Measurements from ENCODE around the gene ALAS1. TPM values are rescaled to one million over a fixed set of nuclear protein-coding genes. Genes with fewer than 3 reads are reported as not detected.

ALAS1 gene
- total and polyA plus RNA-seq, 2 of the 13 experiments (the other 11 are each of a cell fraction or from before 2014, with no cell fraction given): 36.0 to 43.2 TPM

DNA sequence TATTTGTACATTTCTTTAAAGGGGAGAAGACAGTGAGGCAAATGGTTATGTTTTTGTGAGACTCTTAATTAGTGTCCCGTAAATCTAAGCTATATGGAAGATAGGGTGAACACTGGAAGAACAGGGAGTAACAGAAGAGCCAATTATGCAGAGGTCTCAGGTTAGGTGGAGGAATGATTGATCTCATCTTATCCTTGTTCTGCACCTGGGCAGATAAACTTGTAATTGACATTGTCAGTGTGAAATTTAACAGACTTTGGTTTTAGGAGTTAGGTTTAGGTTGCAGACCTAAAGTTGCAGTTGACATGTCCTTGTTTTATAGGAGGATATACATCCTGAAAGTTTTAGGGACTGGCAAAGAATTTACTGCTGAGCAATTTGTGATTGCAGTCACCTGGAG, 44.1 kb downstream of the ALAS1 start:
- Histone ChIP-seq H3K9me3 (ENCODE audit: low read length) (no peaks in the 10 kb centered on the region), H3K27ac (ENCODE audit: extremely low read length, insufficient read depth, low read length) (no peak overlapping the region), H3K9ac (ENCODE audit: insufficient read depth, low read depth, low read length) (no peak overlapping the region), H3K27me3 (ENCODE audit: control insufficient read depth in 1 of 2, insufficient read depth in 2 of 2, low read length in 2 of 2) (no peaks in the 10 kb centered on the region; a peak in 1 of 5 replicates), H4K20me1 (ENCODE audit: insufficient read depth, low read length) (peaks cover 6% of the 10 kb centered on the region; the same call in 1 of the 2 replicates), H3K4me2 (ENCODE audit: low read depth, low read length) (no peak overlapping the region), H2AFZ (ENCODE audit: low read length) (no peak overlapping the region), H3K4me1 (ENCODE audit: insufficient read depth, low read length) (peaks cover 64% of the 10 kb centered on the region), H3K4me3 (replicated peaks in 1 of 3; ENCODE audit: insufficient read depth in 1 of 3, low read depth in 2 of 3, low read length in 3 of 3) (no peak overlapping the region), H3K79me2 (ENCODE audit: insufficient read depth, low read length) (peaks cover 14% of the 10 kb centered on the region), H3K36me3 (replicated peaks in 1 of 2; ENCODE audit: control insufficient read depth in 1 of 2, insufficient read depth in 2 of 2, low read length in 2 of 2) (no peaks in the 10 kb centered on the region)
- FAIRE-seq (no peak), ATAC-seq (no peak), DNase-seq (ENCODE audit: low spot score) (no peak)
- 96% methylated on average over 1 of the region's 1 CpG for WGBS (ENCODE audit: low lambda C conversion rate)
- TF ChIP-seq, protein P1, sequence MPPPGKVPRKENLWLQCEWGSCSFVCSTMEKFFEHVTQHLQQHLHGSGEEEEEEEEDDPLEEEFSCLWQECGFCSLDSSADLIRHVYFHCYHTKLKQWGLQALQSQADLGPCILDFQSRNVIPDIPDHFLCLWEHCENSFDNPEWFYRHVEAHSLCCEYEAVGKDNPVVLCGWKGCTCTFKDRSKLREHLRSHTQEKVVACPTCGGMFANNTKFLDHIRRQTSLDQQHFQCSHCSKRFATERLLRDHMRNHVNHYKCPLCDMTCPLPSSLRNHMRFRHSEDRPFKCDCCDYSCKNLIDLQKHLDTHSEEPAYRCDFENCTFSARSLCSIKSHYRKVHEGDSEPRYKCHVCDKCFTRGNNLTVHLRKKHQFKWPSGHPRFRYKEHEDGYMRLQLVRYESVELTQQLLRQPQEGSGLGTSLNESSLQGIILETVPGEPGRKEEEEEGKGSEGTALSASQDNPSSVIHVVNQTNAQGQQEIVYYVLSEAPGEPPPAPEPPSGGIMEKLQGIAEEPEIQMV (CRISPR knock-in tag; IDR thresholded peaks at IDR 0.05; ENCODE audit: low read depth): no peak
- no peak for TF ChIP-seq ATF7-NPFF (CRISPR knock-in tag; IDR thresholded peaks at IDR 0.05; ENCODE audit: low read depth)
- TF ChIP-seq, protein P2, sequence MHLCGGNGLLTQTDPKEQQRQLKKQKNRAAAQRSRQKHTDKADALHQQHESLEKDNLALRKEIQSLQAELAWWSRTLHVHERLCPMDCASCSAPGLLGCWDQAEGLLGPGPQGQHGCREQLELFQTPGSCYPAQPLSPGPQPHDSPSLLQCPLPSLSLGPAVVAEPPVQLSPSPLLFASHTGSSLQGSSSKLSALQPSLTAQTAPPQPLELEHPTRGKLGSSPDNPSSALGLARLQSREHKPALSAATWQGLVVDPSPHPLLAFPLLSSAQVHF (CRISPR knock-in tag; IDR thresholded peaks at IDR 0.05): no peak
- no peak for TF ChIP-seq SMC3 (IDR thresholded peaks at IDR 0.05; ENCODE audit: low read length)
- no peak for TF ChIP-seq PAX8 (CRISPR knock-in tag; IDR thresholded peaks at IDR 0.05; ENCODE audit: borderline replicate concordance)
- no peak for TF ChIP-seq ATM (IDR thresholded peaks at IDR 0.05; ENCODE audit: borderline replicate concordance)
- no peak for TF ChIP-seq MEIS2 (CRISPR knock-in tag; IDR thresholded peaks at IDR 0.05)
- no peak for TF ChIP-seq CCAR2 (optimal IDR thresholded peaks at IDR 0.05; ENCODE audit: low read depth, low read length)
- TF ChIP-seq RCOR2 (CRISPR knock-in tag; IDR thresholded peaks at IDR 0.05): no peak
- TF ChIP-seq, protein P3, sequence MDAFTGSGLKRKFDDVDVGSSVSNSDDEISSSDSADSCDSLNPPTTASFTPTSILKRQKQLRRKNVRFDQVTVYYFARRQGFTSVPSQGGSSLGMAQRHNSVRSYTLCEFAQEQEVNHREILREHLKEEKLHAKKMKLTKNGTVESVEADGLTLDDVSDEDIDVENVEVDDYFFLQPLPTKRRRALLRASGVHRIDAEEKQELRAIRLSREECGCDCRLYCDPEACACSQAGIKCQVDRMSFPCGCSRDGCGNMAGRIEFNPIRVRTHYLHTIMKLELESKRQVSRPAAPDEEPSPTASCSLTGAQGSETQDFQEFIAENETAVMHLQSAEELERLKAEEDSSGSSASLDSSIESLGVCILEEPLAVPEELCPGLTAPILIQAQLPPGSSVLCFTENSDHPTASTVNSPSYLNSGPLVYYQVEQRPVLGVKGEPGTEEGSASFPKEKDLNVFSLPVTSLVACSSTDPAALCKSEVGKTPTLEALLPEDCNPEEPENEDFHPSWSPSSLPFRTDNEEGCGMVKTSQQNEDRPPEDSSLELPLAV (CRISPR knock-in tag; conservative IDR thresholded peaks at IDR 0.05; ENCODE audit: low read depth): no peak
- BruUV-seq (replicated peaks): no TSS peak
- intact Hi-C loops (cut with micrococcal nuclease; ENCODE audit: unreplicated experiment) (no loop called here), in situ Hi-C loops (cut with HindIII; ENCODE audit: extremely low pct_ligation_motif_present, low pct_unique_long_range_greater_than_20kb) (no loop called here)
- POLR2A ChIA-PET: no interaction called here
- CTCF ChIA-PET (ENCODE audit: low intra/inter-chr PET ratio, low total read pairs): no interaction called here

Data from HepG2 (cell line).